Mesangial cell (primary cell): ENCODE results near the gene SECISBP2. TPM values are rescaled to one million over a fixed set of nuclear protein-coding genes. Genes with fewer than 3 reads are reported as not detected.

Experiments used
- total RNA-seq: library from RNA; depleted of rRNA; stranded (reverse); fragments of >200 nt; gene quantifications from 2 replicates; pipeline ENCODE4 v1.2.3, GENCODE V29; 2015

Gene SECISBP2, protein sequence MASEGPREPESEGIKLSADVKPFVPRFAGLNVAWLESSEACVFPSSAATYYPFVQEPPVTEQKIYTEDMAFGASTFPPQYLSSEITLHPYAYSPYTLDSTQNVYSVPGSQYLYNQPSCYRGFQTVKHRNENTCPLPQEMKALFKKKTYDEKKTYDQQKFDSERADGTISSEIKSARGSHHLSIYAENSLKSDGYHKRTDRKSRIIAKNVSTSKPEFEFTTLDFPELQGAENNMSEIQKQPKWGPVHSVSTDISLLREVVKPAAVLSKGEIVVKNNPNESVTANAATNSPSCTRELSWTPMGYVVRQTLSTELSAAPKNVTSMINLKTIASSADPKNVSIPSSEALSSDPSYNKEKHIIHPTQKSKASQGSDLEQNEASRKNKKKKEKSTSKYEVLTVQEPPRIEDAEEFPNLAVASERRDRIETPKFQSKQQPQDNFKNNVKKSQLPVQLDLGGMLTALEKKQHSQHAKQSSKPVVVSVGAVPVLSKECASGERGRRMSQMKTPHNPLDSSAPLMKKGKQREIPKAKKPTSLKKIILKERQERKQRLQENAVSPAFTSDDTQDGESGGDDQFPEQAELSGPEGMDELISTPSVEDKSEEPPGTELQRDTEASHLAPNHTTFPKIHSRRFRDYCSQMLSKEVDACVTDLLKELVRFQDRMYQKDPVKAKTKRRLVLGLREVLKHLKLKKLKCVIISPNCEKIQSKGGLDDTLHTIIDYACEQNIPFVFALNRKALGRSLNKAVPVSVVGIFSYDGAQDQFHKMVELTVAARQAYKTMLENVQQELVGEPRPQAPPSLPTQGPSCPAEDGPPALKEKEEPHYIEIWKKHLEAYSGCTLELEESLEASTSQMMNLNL
- total RNA-seq, result 17.9 and 20.7 TPM in 2 replicates

DNA sequence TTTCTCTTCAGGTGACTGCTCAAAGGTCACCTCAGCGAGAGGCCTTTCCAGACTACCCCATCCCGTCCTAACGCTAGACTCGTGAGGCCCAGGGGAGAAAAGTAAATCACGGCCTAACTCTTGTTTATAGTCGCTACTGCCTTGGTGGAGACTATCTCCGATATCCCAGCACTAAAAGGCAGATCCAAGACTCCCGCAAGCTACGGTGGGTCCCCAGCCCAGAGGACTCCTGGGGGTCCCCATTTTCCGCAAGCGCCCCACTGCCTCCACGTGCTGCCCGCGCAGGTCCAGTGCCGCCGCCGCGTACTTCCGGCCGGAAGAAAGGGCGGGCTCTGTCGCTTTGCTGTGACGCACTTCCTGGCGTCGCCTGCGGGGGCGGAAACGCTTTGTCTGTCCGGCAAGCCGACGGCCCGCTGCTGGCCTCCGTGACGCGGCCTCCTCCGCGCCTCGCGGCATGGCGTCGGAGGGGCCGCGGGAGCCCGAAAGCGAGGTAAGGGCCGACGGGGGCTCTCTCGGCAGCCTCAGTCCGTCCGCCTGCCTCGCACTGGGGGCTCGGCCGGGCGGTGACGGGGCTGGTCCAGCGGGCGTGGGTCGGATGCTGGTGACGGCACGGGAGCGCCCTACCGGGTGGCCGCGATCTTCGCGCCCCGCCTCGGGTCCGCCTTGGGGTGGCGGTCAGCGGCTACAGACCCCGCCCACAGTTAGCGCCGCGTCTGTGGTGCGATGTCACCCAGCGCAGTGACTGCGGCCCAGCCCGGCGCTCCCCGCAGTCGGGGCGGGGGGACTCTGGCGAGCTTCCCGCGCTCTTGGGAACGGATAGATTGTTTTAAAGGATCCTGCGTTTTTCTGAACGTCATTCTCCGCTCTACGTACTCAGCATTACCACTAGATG, at the start of gene SECISBP2:
TSS of gene SECISBP2 (plus strand) at position 378 of the 892 bp plus-strand sequence. CDS start at position 455, 77 bp downstream.

DNA sequence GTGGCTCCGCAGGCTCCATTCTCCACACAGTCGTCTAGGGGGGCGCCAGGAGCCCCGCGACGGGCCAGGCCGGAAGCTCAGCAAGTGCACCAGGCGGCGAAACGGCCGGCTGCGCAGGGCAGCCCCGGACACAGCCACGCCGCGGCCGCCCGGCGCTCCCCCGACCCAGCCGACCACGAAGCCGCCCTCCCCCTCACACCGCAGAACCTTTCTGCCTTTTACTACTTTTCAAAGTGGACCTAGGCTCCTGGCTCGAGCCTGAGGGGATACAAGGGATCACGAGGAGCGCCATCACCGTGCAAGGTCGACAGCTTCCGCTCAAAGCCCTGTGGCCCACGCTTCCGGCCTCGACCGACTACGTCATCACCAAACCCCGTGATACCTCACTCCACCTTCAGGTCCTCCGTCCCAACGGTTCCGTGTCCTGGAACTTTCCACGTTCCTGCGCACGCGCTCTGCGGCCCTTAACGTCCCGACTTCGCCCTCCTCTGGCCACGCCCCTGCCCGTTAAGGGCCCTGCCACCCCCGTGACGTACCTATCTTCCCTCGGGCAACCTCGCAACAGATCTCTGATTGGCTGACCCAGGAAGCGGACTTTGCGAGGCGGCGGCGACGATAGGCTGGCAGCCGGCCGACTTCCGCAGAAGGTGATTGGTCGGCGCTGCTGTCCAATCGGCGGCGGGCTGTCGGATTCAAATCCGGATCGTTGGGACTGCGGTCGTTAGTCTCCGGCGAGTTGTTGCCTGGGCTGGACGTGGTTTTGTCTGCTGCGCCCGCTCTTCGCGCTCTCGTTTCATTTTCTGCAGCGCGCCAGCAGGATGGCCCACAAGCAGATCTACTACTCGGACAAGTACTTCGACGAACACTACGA, 7.6 kb upstream of the SECISBP2 start, which contains the start of gene CKS2:
TSS of gene CKS2 (plus strand) at position 721 of the 871 bp plus-strand sequence. CDS start at position 819, 98 bp downstream.

Other genes with a start within 250 kb of the SECISBP2 start
- gene SHC3, start 139.7 kb upstream of the SECISBP2 start, total RNA-seq, result 7.2 and 9.1 TPM in 2 replicates
- gene CKS2, start 7.3 kb upstream of the SECISBP2 start, total RNA-seq, result 80.2 and 630 TPM in 2 replicates
- gene SEMA4D, start 179.6 kb downstream of the SECISBP2 start, total RNA-seq, result 5.9 and 23.7 TPM in 2 replicates